ENCODE measurements around the gene NUDT21.

DNA sequence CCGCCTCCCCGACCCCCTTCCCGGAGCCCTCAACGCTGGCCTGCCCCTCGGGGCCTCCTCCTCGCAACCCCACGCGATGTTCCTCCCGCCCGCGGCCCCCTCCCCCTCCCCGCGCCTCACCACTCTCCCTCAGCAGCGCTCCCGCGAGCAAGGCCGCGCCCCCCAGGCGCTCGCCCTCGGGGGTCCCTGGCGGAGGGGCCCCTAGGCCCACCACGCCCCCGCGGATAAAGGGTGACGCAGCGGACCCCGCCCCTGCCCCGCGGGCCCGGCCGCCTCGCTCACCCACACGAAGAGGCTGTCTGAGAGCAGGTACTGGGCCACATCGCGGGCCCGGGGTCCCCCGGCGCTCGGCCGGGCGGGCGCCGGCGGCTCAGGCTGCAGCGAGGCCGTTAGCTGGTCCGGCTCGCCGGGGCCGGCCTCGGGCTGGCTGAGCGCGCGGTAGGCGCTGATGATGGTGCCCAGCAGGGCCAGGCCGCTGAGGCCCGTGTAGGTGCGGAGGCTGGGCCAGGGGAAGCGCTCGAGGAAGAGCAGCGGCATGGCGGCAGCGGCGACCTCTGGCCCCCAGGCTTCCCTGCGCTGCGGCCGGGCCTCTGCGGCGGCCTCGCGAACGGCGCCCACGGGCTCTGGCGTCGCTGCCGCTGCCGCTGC is 26.2 kb downstream of the NUDT21 start:
- TF ChIP-seq, protein P1, sequence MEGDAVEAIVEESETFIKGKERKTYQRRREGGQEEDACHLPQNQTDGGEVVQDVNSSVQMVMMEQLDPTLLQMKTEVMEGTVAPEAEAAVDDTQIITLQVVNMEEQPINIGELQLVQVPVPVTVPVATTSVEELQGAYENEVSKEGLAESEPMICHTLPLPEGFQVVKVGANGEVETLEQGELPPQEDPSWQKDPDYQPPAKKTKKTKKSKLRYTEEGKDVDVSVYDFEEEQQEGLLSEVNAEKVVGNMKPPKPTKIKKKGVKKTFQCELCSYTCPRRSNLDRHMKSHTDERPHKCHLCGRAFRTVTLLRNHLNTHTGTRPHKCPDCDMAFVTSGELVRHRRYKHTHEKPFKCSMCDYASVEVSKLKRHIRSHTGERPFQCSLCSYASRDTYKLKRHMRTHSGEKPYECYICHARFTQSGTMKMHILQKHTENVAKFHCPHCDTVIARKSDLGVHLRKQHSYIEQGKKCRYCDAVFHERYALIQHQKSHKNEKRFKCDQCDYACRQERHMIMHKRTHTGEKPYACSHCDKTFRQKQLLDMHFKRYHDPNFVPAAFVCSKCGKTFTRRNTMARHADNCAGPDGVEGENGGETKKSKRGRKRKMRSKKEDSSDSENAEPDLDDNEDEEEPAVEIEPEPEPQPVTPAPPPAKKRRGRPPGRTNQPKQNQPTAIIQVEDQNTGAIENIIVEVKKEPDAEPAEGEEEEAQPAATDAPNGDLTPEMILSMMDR (IDR thresholded peaks at IDR 0.05): no peak
- no peak for TF ChIP-seq POLR2A (IDR thresholded peaks at IDR 0.05)
